HEK293 (cell line): Measurements from ENCODE around the gene TBC1D14.

ENCODE experiments used
- CTCF ChIA-PET: fragments of 350-600 bp; formaldehyde crosslinking; extraction: SDS; loops from one replicate; lab custom pipeline; 2021; ENCODE audit warnings: antibody characterized with exemption; lab: Yijun Ruan, JAX
- POLR2A ChIA-PET: fragments of 300-600 bp; formaldehyde crosslinking; extraction: SDS; loops from one replicate; lab custom pipeline; 2020; ENCODE audit warnings: antibody characterized with exemption, inconsistent platforms; lab: Yijun Ruan, JAX
- H3K27ac ChIP-seq: fragments of 200-500 bp; sonication (Bioruptor generic); 2 replicates; pipeline ENCODE4 v1.5.1; 2014; ENCODE audit warnings: low read depth, low read length, control low read depth, inconsistent platforms; ENCODE audit errors: extremely low read depth
- H3K36me3 ChIP-seq, 2 experiments: fragments of 200-500 bp in 1 of 2; sonication (Bioruptor generic) in 1 of 2; 1 replicate in 1 of 2; 2 replicates in 1 of 2; pipeline ENCODE4 v1.5.1; 2014 to 2017; ENCODE audit warnings: inconsistent platforms in 2 of 2, low read length in 2 of 2; ENCODE audit not compliant: control insufficient read depth in 2 of 2, insufficient read depth in 1 of 2
- H3K4me1 ChIP-seq: fragments of 200-500 bp; sonication (Bioruptor generic); 2 replicates; pipeline ENCODE4 v1.5.1; 2014; ENCODE audit warnings: mild to moderate bottlenecking, low read length, inconsistent platforms; ENCODE audit not compliant: control insufficient read depth, insufficient read depth
- H3K4me3 ChIP-seq: 2 replicates; pipeline ENCODE4 v1.5.1; 2011; ENCODE audit warnings: low read depth, mild to moderate bottlenecking, control low read depth, low read length, moderate library complexity
- H3K9me3 ChIP-seq: fragments of 200-500 bp; sonication (Bioruptor generic); 2 replicates; pipeline ENCODE4 v1.5.1; 2014; ENCODE audit warnings: low read depth, low read length, inconsistent platforms; ENCODE audit not compliant: control insufficient read depth, insufficient read depth
- IKZF3 ChIP-seq: fragments of 450-650 bp; IDR thresholded peaks from 2 replicates; pipeline ENCODE4 v1.5.0; 2018; ENCODE audit warnings: missing biosample characterization, mild to moderate bottlenecking, missing genetic modification characterization, moderate library complexity
- OVOL3 ChIP-seq: fragments of 450-650 bp; formaldehyde crosslinking; IDR thresholded peaks from 2 replicates; pipeline ENCODE4 v1.5.1; 2016; ENCODE audit warnings: missing biosample characterization, missing genetic modification characterization
- SP7 ChIP-seq: fragments of 450-650 bp; formaldehyde crosslinking; IDR thresholded peaks from 2 replicates; pipeline ENCODE4 v1.5.1; 2016; ENCODE audit warnings: missing biosample characterization, missing genetic modification characterization
- ZBTB7A ChIP-seq: fragments of 450-650 bp; formaldehyde crosslinking; IDR thresholded peaks from 2 replicates; pipeline ENCODE4 v1.5.1; 2016; ENCODE audit warnings: low read depth, missing biosample characterization, missing genetic modification characterization
- ZNF121 ChIP-seq: fragments of 450-650 bp; formaldehyde crosslinking; IDR thresholded peaks from 2 replicates; pipeline ENCODE4 v1.5.1; 2016; ENCODE audit warnings: missing biosample characterization, missing genetic modification characterization
- ZNF157 ChIP-seq: fragments of 450-650 bp; formaldehyde crosslinking; IDR thresholded peaks from 2 replicates; pipeline ENCODE4 v1.5.1; 2016; ENCODE audit warnings: missing biosample characterization, missing genetic modification characterization
- ZNF23 ChIP-seq: fragments of 450-650 bp; formaldehyde crosslinking; IDR thresholded peaks from 2 replicates; pipeline ENCODE4 v1.5.1; 2016; ENCODE audit warnings: missing biosample characterization, missing genetic modification characterization, borderline replicate concordance
- ZNF274 ChIP-seq, 2 experiments: fragments of 200-500 bp in 1 of 2; fragments of 450-650 bp in 1 of 2; sonication (Bioruptor generic) in 1 of 2; formaldehyde crosslinking in 1 of 2; IDR thresholded peaks; 2 replicates each; pipeline versions ENCODE4 v1.5.1 to v1.6.1; 2014 to 2016; ENCODE audit warnings: borderline replicate concordance in 1 of 2, inconsistent platforms in 1 of 2, low read length in 1 of 2, missing biosample characterization in 1 of 2, missing genetic modification characterization in 1 of 2
- ZNF292 ChIP-seq: fragments of 450-650 bp; formaldehyde crosslinking; IDR thresholded peaks from 2 replicates; pipeline ENCODE4 v1.5.1; 2016; ENCODE audit warnings: low read depth, missing biosample characterization, missing genetic modification characterization, borderline replicate concordance
- ZNF335 ChIP-seq: fragments of 450-650 bp; formaldehyde crosslinking; conservative IDR thresholded peaks from 2 replicates; pipeline ENCODE4 v1.5.1; 2016; ENCODE audit warnings: missing biosample characterization, missing genetic modification characterization
- ZNF433 ChIP-seq: fragments of 450-650 bp; formaldehyde crosslinking; IDR thresholded peaks from 2 replicates; pipeline ENCODE4 v1.5.1; 2016; ENCODE audit warnings: missing biosample characterization, missing genetic modification characterization, low read depth
- ZNF514 ChIP-seq: fragments of 450-650 bp; formaldehyde crosslinking; IDR thresholded peaks from 2 replicates; pipeline ENCODE4 v1.5.1; 2016; ENCODE audit warnings: missing biosample characterization, missing genetic modification characterization
- ZNF521 ChIP-seq: fragments of 450-650 bp; formaldehyde crosslinking; IDR thresholded peaks from 2 replicates; pipeline ENCODE4 v1.5.1; 2017; ENCODE audit warnings: missing biosample characterization, mild to moderate bottlenecking, missing genetic modification characterization
- ZNF561 ChIP-seq: fragments of 450-650 bp; IDR thresholded peaks from 2 replicates; pipeline ENCODE4 v1.5.1; 2018; ENCODE audit warnings: missing biosample characterization, missing genetic modification characterization, borderline replicate concordance
- ZNF585B ChIP-seq: fragments of 450-650 bp; formaldehyde crosslinking; IDR thresholded peaks from 2 replicates; pipeline ENCODE4 v1.5.1; 2016; ENCODE audit warnings: missing biosample characterization, missing genetic modification characterization
- ZNF658 ChIP-seq: fragments of 450-650 bp; formaldehyde crosslinking; IDR thresholded peaks from 2 replicates; pipeline ENCODE4; 2016; ENCODE audit warnings: missing biosample characterization, missing genetic modification characterization
- ZNF660 ChIP-seq: fragments of 450-650 bp; IDR thresholded peaks from 2 replicates; pipeline ENCODE4 v1.5.1; 2018; ENCODE audit warnings: missing biosample characterization, mild to moderate bottlenecking, missing genetic modification characterization
- ZNF701 ChIP-seq: fragments of 450-650 bp; formaldehyde crosslinking; IDR thresholded peaks from 2 replicates; pipeline ENCODE4 v1.5.1; 2016; ENCODE audit warnings: missing biosample characterization, missing genetic modification characterization
- ZNF777 ChIP-seq: fragments of 450-650 bp; formaldehyde crosslinking; IDR thresholded peaks from 2 replicates; pipeline ENCODE4 v1.5.1; 2017; ENCODE audit warnings: missing biosample characterization, missing genetic modification characterization, borderline replicate concordance
- ZNF792 ChIP-seq: fragments of 450-650 bp; formaldehyde crosslinking; IDR thresholded peaks from 2 replicates; pipeline ENCODE4 v1.5.1; 2016; ENCODE audit warnings: missing biosample characterization, missing genetic modification characterization
- ZXDB ChIP-seq: fragments of 450-650 bp; formaldehyde crosslinking; IDR thresholded peaks from 2 replicates; pipeline ENCODE4 v1.5.1; 2016; ENCODE audit warnings: missing biosample characterization, missing genetic modification characterization
- TF ChIP-seq, protein P1 (sequence below): fragments of 450-650 bp; formaldehyde crosslinking; IDR thresholded peaks from 2 replicates; pipeline ENCODE4 v1.5.1; 2016; ENCODE audit warnings: missing biosample characterization, missing genetic modification characterization
- TF ChIP-seq, protein P2 (sequence below): IDR thresholded peaks from 2 replicates; pipeline ENCODE4 v1.6.1; 2011; ENCODE audit warnings: mild to moderate bottlenecking, low read depth, low read length, borderline replicate concordance
- TF ChIP-seq, protein P3 (sequence below): fragments of 450-650 bp; formaldehyde crosslinking; IDR thresholded peaks from 2 replicates; pipeline ENCODE4 v1.5.1; 2016; ENCODE audit warnings: missing biosample characterization, missing genetic modification characterization

The TBC1D14 gene

DNA sequence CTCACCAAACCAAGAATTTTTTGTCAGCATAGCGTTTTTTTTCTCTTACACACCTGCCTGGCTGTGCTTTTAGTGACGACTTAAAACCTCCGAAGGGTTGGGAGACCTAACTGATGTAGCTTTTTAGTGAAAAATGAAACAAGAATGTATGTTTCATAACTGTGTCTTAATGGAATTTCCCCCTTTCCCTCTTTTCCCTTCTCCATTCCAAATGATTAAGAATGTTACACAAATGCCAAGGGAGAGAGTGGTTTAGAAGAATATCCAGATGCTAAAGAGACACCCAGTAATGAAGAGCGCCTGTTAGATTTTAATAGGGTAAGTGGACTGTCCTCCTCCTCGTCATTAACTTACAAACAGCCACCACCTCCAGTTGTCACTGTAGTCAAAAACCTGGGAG, 33.2 kb upstream of the TBC1D14 start:
- no peaks in the 10 kb centered on the region for H3K9me3 ChIP-seq
- H3K4me1 ChIP-seq: no peaks in the 10 kb centered on the region
- ChIA-PET POLR2A (no interaction called here), CTCF (interaction anchor here (5.3 kb wide), 1 partner anchor 157 kb away, joined by 111 read pairs; the partner anchor contains the start of gene BLOC1S4)
- no peak overlapping the region for H3K27ac ChIP-seq
- H3K36me3 ChIP-seq: peaks cover 0 to 95% of the 10 kb centered on the region in 2 experiments; a peak in 2 of 3 replicates
- no peak overlapping the region for H3K4me3 ChIP-seq
- no peak for TF ChIP-seq ZNF521 (tag by site-specific recombination)
- TF ChIP-seq, protein P1, sequence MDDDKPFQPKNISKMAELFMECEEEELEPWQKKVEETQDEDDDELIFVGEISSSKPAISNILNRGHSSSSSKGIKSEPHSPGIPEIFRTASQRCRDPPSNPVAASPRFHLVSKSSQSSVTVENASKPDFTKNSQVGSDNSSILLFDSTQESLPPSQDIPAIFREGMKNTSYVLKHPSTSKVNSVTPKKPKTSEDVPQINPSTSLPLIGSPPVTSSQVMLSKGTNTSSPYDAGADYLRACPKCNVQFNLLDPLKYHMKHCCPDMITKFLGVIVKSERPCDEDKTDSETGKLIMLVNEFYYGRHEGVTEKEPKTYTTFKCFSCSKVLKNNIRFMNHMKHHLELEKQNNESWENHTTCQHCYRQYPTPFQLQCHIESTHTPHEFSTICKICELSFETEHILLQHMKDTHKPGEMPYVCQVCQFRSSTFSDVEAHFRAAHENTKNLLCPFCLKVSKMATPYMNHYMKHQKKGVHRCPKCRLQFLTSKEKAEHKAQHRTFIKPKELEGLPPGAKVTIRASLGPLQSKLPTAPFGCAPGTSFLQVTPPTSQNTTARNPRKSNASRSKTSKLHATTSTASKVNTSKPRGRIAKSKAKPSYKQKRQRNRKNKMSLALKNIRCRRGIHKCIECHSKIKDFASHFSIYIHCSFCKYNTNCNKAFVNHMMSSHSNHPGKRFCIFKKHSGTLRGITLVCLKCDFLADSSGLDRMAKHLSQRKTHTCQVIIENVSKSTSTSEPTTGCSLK (tag by site-specific recombination): no peak
- TF ChIP-seq, protein P2, sequence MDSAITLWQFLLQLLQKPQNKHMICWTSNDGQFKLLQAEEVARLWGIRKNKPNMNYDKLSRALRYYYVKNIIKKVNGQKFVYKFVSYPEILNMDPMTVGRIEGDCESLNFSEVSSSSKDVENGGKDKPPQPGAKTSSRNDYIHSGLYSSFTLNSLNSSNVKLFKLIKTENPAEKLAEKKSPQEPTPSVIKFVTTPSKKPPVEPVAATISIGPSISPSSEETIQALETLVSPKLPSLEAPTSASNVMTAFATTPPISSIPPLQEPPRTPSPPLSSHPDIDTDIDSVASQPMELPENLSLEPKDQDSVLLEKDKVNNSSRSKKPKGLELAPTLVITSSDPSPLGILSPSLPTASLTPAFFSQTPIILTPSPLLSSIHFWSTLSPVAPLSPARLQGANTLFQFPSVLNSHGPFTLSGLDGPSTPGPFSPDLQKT: no peak
- no peak for TF ChIP-seq ZNF658 (tag by site-specific recombination)
- TF ChIP-seq ZNF585B (tag by site-specific recombination): no peak
- no peak for TF ChIP-seq ZNF561 (tag by site-specific recombination)
- TF ChIP-seq ZNF660 (tag by site-specific recombination): no peak
- no peak for TF ChIP-seq ZNF514 (tag by site-specific recombination)
- TF ChIP-seq OVOL3 (tag by site-specific recombination): no peak
- TF ChIP-seq ZNF121: no peak
- no peak for TF ChIP-seq SP7 (tag by site-specific recombination)
- no peak for TF ChIP-seq ZNF274 (IDR thresholded peaks at IDR 0.05; ENCODE audit: low read length)
- no peak for TF ChIP-seq ZNF274 (tag by site-specific recombination; IDR thresholded peaks at IDR 0.05; ENCODE audit: borderline replicate concordance)

DNA sequence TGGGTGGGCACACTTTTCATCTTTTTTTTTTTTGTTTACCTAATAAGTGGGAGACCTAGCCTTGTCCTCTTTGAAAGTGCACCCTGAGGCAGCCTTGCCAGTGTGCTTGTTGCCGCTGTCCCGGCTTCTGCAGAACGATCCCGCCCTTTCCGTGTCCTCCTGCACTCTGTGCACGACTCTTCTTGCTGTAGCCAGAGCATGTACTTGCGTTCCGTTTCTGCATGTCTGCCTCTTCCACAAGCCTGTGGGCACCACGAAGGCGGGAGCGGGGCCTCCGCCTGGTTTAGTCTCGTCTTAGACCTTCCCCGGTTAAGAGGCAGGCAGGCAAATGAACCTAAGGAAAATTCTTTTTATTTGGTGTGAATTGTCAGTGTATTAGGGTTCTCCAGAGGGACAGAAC, 32.6 kb upstream of the TBC1D14 start:
- CTCF ChIA-PET: no interaction called here
- Histone ChIP-seq H3K4me3 (no peak overlapping the region), H3K36me3 (peaks cover 0 to 95% of the 10 kb centered on the region in 2 experiments; a peak in 2 of 3 replicates)

More for the DNA sequence above, 32.6 kb upstream of the TBC1D14 start:
- Histone ChIP-seq H3K4me1 (no peaks in the 10 kb centered on the region), H3K9me3 (no peaks in the 10 kb centered on the region), H3K27ac (no peak overlapping the region)
- TF ChIP-seq ZBTB7A (tag by site-specific recombination) (no peak), ZNF23 (tag by site-specific recombination) (no peak), ZNF292 (tag by site-specific recombination) (no peak), ZNF157 (tag by site-specific recombination) (no peak), ZNF777 (tag by site-specific recombination) (no peak), ZNF792 (tag by site-specific recombination) (no peak), ZNF433 (tag by site-specific recombination) (no peak), ZNF335 (tag by site-specific recombination) (no peak), ZXDB (tag by site-specific recombination) (no peak), IKZF3 (tag by site-specific recombination) (no peak), ZNF701 (no peak)
- TF ChIP-seq, protein P2: no peak
- TF ChIP-seq, protein P3, sequence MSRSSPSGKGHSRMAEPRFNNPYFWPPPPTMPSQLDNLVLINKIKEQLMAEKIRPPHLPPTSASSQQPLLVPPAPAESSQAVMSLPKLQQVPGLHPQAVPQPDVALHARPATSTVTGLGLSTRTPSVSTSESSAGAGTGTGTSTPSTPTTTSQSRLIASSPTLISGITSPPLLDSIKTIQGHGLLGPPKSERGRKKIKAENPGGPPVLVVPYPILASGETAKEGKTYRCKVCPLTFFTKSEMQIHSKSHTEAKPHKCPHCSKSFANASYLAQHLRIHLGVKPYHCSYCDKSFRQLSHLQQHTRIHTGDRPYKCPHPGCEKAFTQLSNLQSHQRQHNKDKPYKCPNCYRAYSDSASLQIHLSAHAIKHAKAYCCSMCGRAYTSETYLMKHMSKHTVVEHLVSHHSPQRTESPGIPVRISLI (tag by site-specific recombination): no peak
- POLR2A ChIA-PET: no interaction called here
